Thyroid gland (tissue), 4 donors: Measurements from ENCODE around the gene CCS.

Experiments used
- POLR2A ChIP-seq, 2 donors: fragments of 450-650 bp; IDR thresholded peaks; one replicate each; pipeline ENCODE4 v1.6.1; 2017; ENCODE audit warnings: antibody characterized with exemption in 2 of 2, mild to moderate bottlenecking in 2 of 2, moderate library complexity in 1 of 2
- TF ChIP-seq, protein P1 (sequence below), 6 experiments: fragments of 200-600 bp in 3 of 6; fragments of 450-650 bp in 3 of 6; sonication (generic) in 3 of 6; IDR thresholded peaks; one replicate each; pipeline ENCODE4 v1.5.1; 2016 to 2019; ENCODE audit warnings: antibody characterized with exemption in 6 of 6, mild to moderate bottlenecking in 2 of 6, inconsistent platforms in 1 of 6, moderate library complexity in 1 of 6

DNA sequence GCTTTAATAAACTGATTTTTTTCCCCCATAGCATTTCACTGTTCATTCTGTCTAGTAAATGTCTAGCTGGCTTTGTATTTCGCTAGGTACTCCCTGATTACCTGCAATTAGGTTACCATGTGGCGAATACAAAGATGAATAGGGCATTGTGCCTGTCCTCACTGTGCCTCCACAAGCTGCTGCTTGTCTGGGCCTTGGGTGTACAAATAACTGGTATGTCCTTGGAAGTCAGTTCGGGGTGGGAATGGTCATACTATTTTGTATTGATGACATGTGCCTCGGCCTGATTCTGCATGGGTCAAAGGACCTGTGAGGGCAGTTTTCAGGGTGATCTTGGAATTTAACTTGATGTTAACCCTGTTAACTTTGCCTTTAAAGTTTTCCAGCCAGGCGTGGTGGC, 56.9 kb downstream of the CCS start:
- TF ChIP-seq POLR2A (IDR thresholded peaks at IDR 0.05): no peak
- TF ChIP-seq, protein P1, sequence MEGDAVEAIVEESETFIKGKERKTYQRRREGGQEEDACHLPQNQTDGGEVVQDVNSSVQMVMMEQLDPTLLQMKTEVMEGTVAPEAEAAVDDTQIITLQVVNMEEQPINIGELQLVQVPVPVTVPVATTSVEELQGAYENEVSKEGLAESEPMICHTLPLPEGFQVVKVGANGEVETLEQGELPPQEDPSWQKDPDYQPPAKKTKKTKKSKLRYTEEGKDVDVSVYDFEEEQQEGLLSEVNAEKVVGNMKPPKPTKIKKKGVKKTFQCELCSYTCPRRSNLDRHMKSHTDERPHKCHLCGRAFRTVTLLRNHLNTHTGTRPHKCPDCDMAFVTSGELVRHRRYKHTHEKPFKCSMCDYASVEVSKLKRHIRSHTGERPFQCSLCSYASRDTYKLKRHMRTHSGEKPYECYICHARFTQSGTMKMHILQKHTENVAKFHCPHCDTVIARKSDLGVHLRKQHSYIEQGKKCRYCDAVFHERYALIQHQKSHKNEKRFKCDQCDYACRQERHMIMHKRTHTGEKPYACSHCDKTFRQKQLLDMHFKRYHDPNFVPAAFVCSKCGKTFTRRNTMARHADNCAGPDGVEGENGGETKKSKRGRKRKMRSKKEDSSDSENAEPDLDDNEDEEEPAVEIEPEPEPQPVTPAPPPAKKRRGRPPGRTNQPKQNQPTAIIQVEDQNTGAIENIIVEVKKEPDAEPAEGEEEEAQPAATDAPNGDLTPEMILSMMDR (IDR thresholded peaks at IDR 0.05): no peak
